HepG2 (cell line): ENCODE data around the gene LDB2.

ENCODE experiments used
- CREM ChIP-seq, 2 experiments: sonication (generic) in 1 of 2; formaldehyde crosslinking in 1 of 2; IDR thresholded peaks; 2 replicates each; pipeline versions ENCODE4 v1.4.0 to v1.6.1; 2016 to 2020; ENCODE audit warnings: antibody characterized with exemption in 1 of 2, mild to moderate bottlenecking in 1 of 2, missing genetic modification reagents in 1 of 2
- EZH2 ChIP-seq: conservative IDR thresholded peaks from 2 replicates; pipeline ENCODE4 v1.6.1; 2012; ENCODE audit warnings: mild to moderate bottlenecking, low read depth, low read length, moderate library complexity
- MAFF ChIP-seq: IDR thresholded peaks from 2 replicates; pipeline ENCODE4 v1.6.1; 2011; ENCODE audit warnings: low read depth, low read length, improper control_type of control experiment
- MXD1 ChIP-seq: sonication (generic); formaldehyde crosslinking; IDR thresholded peaks from 2 replicates; pipeline ENCODE4 v1.4.0; 2020; ENCODE audit warnings: mild to moderate bottlenecking, missing genetic modification reagents
- ZNF337 ChIP-seq: sonication (generic); formaldehyde crosslinking; IDR thresholded peaks from 2 replicates; pipeline ENCODE4 v1.5.1; 2020; ENCODE audit warnings: missing genetic modification reagents, low read depth, mild to moderate bottlenecking, borderline replicate concordance
- TF ChIP-seq, protein P1 (sequence below): sonication (generic); formaldehyde crosslinking; IDR thresholded peaks from 2 replicates; pipeline ENCODE4 v1.5.0; 2020; ENCODE audit warnings: missing genetic modification reagents
- TF ChIP-seq, protein P2 (sequence below): sonication (generic); formaldehyde crosslinking; IDR thresholded peaks from 2 replicates; pipeline ENCODE4 v1.5.0; 2020; ENCODE audit warnings: mild to moderate bottlenecking, missing genetic modification reagents, moderate library complexity

- TF ChIP-seq MXD1 (CRISPR knock-in tag) = no peak
- no peak for TF ChIP-seq CREM (IDR thresholded peaks at IDR 0.05)
- no peak for TF ChIP-seq CREM (CRISPR knock-in tag; IDR thresholded peaks at IDR 0.05)
- no peak for TF ChIP-seq EZH2
- TF ChIP-seq ZNF337 (CRISPR knock-in tag) = no peak
- TF ChIP-seq, protein P1, sequence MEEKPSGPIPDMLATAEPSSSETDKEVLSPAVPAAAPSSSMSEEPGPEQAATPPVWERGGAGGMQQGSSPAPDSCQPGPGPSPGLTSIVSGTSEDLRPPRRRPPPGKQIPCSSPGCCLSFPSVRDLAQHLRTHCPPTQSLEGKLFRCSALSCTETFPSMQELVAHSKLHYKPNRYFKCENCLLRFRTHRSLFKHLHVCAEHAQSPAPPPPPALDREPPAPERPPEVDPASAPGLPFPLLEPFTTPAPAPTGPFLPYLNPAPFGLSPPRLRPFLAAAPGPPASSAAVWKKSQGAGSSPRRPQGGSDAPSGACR (CRISPR knock-in tag) = no peak
- TF ChIP-seq, protein P2, sequence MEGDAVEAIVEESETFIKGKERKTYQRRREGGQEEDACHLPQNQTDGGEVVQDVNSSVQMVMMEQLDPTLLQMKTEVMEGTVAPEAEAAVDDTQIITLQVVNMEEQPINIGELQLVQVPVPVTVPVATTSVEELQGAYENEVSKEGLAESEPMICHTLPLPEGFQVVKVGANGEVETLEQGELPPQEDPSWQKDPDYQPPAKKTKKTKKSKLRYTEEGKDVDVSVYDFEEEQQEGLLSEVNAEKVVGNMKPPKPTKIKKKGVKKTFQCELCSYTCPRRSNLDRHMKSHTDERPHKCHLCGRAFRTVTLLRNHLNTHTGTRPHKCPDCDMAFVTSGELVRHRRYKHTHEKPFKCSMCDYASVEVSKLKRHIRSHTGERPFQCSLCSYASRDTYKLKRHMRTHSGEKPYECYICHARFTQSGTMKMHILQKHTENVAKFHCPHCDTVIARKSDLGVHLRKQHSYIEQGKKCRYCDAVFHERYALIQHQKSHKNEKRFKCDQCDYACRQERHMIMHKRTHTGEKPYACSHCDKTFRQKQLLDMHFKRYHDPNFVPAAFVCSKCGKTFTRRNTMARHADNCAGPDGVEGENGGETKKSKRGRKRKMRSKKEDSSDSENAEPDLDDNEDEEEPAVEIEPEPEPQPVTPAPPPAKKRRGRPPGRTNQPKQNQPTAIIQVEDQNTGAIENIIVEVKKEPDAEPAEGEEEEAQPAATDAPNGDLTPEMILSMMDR (CRISPR knock-in tag) = no peak
- TF ChIP-seq MAFF = no peak
Measured at GRCh38 chr4:16779028-16779675, 119.3 kb downstream of the LDB2 start.
